Panc1 (cell line): ENCODE data around the gene C5orf63. TPM values are rescaled to one million over a fixed set of nuclear protein-coding genes. Genes with fewer than 3 reads are reported as not detected.

Source experiments
- ATAC-seq: fragments of 200-7000 bp; cut with Tn5 transposase; 2 replicates; pipeline ENCODE4 v1.9.1; 2020; ENCODE audit warnings: mild to moderate bottlenecking, moderate library complexity
- BruUV-seq: library from RNA; stranded (reverse); fragments of 400-500 nt; replicated peaks from 2 replicates; lab custom pipeline; 2021; lab: Mats Ljungman, UMichigan
- CTCF ChIA-PET: fragments of 300-600 bp; sonication (Branson Sonifier 250); formaldehyde crosslinking; loops from one replicate; lab custom pipeline; 2022; ENCODE audit warnings: antibody characterized with exemption; lab: Charles Lee
- POLR2A ChIA-PET: fragments of 300-600 bp; sonication (Branson Sonifier 250); formaldehyde crosslinking; loops from one replicate; lab custom pipeline; 2022; ENCODE audit warnings: antibody characterized with exemption; lab: Charles Lee
- DNase-seq: peaks from one replicate; pipeline ENCODE4 v3.0.0-alpha.2; 2010; ENCODE audit warnings: low read depth, low spot score
- H3K27ac ChIP-seq: 2 replicates; pipeline ENCODE4 v1.5.1; 2011; ENCODE audit warnings: mild to moderate bottlenecking, low read length, inconsistent platforms
- H3K27me3 ChIP-seq: fragments of 200-500 bp; sonication (Bioruptor generic); 2 replicates; pipeline ENCODE4 v1.6.0; 2014; ENCODE audit warnings: low read length, inconsistent platforms; ENCODE audit not compliant: control insufficient read depth, insufficient read depth
- H3K36me3 ChIP-seq: fragments of 200-500 bp; sonication (Bioruptor generic); 2 replicates; pipeline ENCODE4 v1.5.1; 2014; ENCODE audit warnings: inconsistent platforms, mild to moderate bottlenecking, low read length, moderate library complexity; ENCODE audit not compliant: control insufficient read depth, insufficient read depth
- H3K4me1 ChIP-seq: 2 replicates; pipeline ENCODE4 v1.5.1; 2011; ENCODE audit warnings: inconsistent platforms, mild to moderate bottlenecking, low read length, moderate library complexity; ENCODE audit not compliant: control insufficient read depth, insufficient read depth
- H3K4me3 ChIP-seq, 2 experiments: 2 replicates each; pipeline ENCODE4 v1.5.1; 2011 to 2012; ENCODE audit warnings: low read depth in 2 of 2, low read length in 2 of 2, mild to moderate bottlenecking in 2 of 2, inconsistent platforms in 1 of 2, moderate library complexity in 1 of 2
- H3K9me3 ChIP-seq: fragments of 200-500 bp; sonication (Bioruptor generic); 2 replicates; pipeline ENCODE4 v1.5.1; 2014; ENCODE audit warnings: low read depth, mild to moderate bottlenecking, inconsistent platforms, low read length, moderate library complexity; ENCODE audit not compliant: control insufficient read depth, insufficient read depth
- POLR2AphosphoS5 ChIP-seq: IDR thresholded peaks from 2 replicates; pipeline ENCODE4 v1.6.1; 2012; ENCODE audit warnings: mild to moderate bottlenecking, low read depth, low read length, moderate library complexity
- SIN3A ChIP-seq: IDR thresholded peaks from 2 replicates; pipeline ENCODE4 v1.6.1; 2012; ENCODE audit warnings: low read depth, mild to moderate bottlenecking, low read length, moderate library complexity, borderline replicate concordance; ENCODE audit not compliant: insufficient read depth
- TCF7L2 ChIP-seq: IDR thresholded peaks from 2 replicates; pipeline ENCODE4 v1.6.1; 2011; ENCODE audit warnings: mild to moderate bottlenecking, low read depth, low read length, inconsistent platforms
- in situ Hi-C: cut with HindIII; loops from 2 replicates; pipeline ENCODE4 v1.10.0; 2016; ENCODE audit warnings: low sequenced_read_pairs, low pct_unique_long_range_greater_than_20kb
- intact Hi-C: fragments of 100-400 bp; cut with micrococcal nuclease; formaldehyde crosslinking; loops from one replicate; pipeline ENCODE4 v1.10.0; 2022; ENCODE audit not compliant: unreplicated experiment
- total RNA-seq: library from RNA; stranded (reverse); gene quantifications from one replicate; pipeline ENCODE4 v1.2.1, GENCODE V29; 2021; ENCODE audit not compliant: unreplicated experiment
- TF ChIP-seq, protein P1 (sequence below), 2 experiments: IDR thresholded peaks; 2 replicates each; pipeline ENCODE4 v1.6.1; 2011 to 2012; ENCODE audit warnings: low read depth in 2 of 2, control low read depth in 1 of 2, low read length in 1 of 2, mild to moderate bottlenecking in 1 of 2, moderate library complexity in 1 of 2; ENCODE audit not compliant: insufficient read depth in 1 of 2
- TF ChIP-seq, protein P2 (sequence below): fragments of 450-650 bp; IDR thresholded peaks from 2 replicates; pipeline ENCODE4 v1.5.1; 2017; ENCODE audit warnings: mild to moderate bottlenecking

The C5orf63 gene
- total RNA-seq, 1 experiment from 2014 or later: 9.8 TPM

DNA sequence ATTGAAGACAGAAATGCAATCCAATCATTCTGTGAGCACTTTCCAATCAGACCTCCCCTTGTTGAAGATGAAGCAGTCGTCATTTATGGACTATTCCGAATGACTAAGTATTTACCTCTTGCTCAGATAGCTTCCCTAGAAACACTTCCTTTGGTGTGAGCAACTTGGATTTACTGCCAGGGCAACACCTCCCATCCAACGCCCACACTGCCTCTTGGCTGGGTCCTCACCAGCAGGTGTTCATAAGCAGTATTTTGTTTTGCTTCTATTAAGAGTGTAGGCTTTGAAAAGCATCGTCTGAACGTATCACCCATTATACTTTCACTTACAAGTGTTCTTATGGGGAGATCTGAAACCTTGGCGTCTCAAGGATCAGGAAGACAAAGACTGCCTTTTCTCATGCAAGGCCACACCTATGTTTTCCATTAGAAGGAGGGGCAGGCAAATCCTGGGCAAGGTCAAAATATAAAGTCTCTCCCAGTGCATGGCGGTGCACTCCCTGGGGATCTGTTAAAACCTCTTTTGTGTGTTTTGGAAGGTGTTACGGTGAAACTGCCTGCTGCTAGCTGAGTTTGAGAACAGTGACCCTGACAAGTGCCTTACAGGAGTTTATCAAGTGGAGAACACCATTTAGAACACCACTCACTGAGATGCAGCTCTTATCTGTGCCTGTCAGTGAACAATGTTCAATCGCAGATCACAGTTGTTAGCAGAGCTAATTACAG lies 32.3 kb downstream of the C5orf63 start:
- Histone ChIP-seq H3K9me3 (no peaks in the 10 kb centered on the region), H3K27ac (no peak overlapping the region), H3K4me1 (no peaks in the 10 kb centered on the region), H3K36me3 (no peaks in the 10 kb centered on the region), H3K27me3 (no peaks in the 10 kb centered on the region), H3K4me3 (no peak overlapping the region)
- POLR2A ChIA-PET: no interaction called here
- intact Hi-C loops (no loop called here), in situ Hi-C loops (no loop called here)
- DNase-seq (no peak), ATAC-seq (no peak; the same call in 1 of the 2 replicates)
- CTCF ChIA-PET: no interaction called here
- TF ChIP-seq, protein P1, sequence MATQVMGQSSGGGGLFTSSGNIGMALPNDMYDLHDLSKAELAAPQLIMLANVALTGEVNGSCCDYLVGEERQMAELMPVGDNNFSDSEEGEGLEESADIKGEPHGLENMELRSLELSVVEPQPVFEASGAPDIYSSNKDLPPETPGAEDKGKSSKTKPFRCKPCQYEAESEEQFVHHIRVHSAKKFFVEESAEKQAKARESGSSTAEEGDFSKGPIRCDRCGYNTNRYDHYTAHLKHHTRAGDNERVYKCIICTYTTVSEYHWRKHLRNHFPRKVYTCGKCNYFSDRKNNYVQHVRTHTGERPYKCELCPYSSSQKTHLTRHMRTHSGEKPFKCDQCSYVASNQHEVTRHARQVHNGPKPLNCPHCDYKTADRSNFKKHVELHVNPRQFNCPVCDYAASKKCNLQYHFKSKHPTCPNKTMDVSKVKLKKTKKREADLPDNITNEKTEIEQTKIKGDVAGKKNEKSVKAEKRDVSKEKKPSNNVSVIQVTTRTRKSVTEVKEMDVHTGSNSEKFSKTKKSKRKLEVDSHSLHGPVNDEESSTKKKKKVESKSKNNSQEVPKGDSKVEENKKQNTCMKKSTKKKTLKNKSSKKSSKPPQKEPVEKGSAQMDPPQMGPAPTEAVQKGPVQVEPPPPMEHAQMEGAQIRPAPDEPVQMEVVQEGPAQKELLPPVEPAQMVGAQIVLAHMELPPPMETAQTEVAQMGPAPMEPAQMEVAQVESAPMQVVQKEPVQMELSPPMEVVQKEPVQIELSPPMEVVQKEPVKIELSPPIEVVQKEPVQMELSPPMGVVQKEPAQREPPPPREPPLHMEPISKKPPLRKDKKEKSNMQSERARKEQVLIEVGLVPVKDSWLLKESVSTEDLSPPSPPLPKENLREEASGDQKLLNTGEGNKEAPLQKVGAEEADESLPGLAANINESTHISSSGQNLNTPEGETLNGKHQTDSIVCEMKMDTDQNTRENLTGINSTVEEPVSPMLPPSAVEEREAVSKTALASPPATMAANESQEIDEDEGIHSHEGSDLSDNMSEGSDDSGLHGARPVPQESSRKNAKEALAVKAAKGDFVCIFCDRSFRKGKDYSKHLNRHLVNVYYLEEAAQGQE (IDR thresholded peaks at IDR 0.05; ENCODE audit: insufficient read depth in 1 of 2, low read depth in 2 of 2, low read length in 1 of 2): no peak
- TF ChIP-seq, protein P2, sequence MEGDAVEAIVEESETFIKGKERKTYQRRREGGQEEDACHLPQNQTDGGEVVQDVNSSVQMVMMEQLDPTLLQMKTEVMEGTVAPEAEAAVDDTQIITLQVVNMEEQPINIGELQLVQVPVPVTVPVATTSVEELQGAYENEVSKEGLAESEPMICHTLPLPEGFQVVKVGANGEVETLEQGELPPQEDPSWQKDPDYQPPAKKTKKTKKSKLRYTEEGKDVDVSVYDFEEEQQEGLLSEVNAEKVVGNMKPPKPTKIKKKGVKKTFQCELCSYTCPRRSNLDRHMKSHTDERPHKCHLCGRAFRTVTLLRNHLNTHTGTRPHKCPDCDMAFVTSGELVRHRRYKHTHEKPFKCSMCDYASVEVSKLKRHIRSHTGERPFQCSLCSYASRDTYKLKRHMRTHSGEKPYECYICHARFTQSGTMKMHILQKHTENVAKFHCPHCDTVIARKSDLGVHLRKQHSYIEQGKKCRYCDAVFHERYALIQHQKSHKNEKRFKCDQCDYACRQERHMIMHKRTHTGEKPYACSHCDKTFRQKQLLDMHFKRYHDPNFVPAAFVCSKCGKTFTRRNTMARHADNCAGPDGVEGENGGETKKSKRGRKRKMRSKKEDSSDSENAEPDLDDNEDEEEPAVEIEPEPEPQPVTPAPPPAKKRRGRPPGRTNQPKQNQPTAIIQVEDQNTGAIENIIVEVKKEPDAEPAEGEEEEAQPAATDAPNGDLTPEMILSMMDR: no peak
- TF ChIP-seq SIN3A: no peak
- no peak for TF ChIP-seq POLR2AphosphoS5
- TF ChIP-seq TCF7L2: no peak
- BruUV-seq: no TSS peak

DNA sequence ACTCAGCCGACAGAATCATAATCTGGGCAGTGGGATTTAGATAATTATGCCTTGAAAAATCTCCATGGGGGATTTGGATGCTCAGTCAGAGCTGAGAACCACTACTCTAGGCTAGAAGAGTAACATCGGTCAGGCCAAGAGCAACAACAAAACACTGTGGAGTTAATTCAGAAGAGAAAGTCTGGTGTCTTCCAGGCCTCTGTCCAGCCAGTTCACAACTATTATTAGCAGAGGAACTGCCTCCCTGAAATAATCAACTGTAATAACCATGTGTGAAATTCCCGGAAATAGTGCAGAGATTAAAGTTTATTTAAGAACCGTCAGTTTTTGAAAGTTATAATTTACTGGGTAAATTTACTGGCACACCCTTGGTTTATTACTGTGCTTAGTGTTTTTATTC lies 34.8 kb downstream of the C5orf63 start:
- H3K27ac ChIP-seq: no peak overlapping the region
- no peaks in the 10 kb centered on the region for H3K4me1 ChIP-seq
- no peaks in the 10 kb centered on the region for H3K27me3 ChIP-seq
- H3K9me3 ChIP-seq: no peaks in the 10 kb centered on the region
- in situ Hi-C loops: no loop called here
- no TSS peak for BruUV-seq
- TF ChIP-seq TCF7L2 (no peak), SIN3A (no peak), POLR2AphosphoS5 (no peak)
- TF ChIP-seq, protein P2: no peak
- TF ChIP-seq, protein P1 (IDR thresholded peaks at IDR 0.05; ENCODE audit: insufficient read depth in 1 of 2, low read depth in 2 of 2, low read length in 1 of 2): no peak
- no peak for DNase-seq
- ChIA-PET POLR2A (no interaction called here), CTCF (no interaction called here)
- H3K36me3 ChIP-seq: no peaks in the 10 kb centered on the region
- no peak for ATAC-seq
- no peak overlapping the region for H3K4me3 ChIP-seq
- intact Hi-C loops: no loop called here
